OCI-LY1 (cell line): ENCODE data around the gene CACNB2.

Experiments
- EZH2 ChIP-seq: fragments of 200-600 bp; sonication (generic), shearing (Covaris generic); IDR thresholded peaks from 2 replicates; pipeline ENCODE4 v1.8.0; 2017; ENCODE audit warnings: borderline replicate concordance, mixed run types, mild to moderate bottlenecking, antibody characterized with exemption, low read length, moderate library complexity, mixed read lengths
- TF ChIP-seq, protein P1 (sequence below): fragments of 200-600 bp; sonication (generic), shearing (Covaris generic); IDR thresholded peaks from 2 replicates; pipeline ENCODE4 v1.5.1; 2017; ENCODE audit warnings: mild to moderate bottlenecking, antibody characterized with exemption, low read length, moderate library complexity, mixed read lengths

DNA sequence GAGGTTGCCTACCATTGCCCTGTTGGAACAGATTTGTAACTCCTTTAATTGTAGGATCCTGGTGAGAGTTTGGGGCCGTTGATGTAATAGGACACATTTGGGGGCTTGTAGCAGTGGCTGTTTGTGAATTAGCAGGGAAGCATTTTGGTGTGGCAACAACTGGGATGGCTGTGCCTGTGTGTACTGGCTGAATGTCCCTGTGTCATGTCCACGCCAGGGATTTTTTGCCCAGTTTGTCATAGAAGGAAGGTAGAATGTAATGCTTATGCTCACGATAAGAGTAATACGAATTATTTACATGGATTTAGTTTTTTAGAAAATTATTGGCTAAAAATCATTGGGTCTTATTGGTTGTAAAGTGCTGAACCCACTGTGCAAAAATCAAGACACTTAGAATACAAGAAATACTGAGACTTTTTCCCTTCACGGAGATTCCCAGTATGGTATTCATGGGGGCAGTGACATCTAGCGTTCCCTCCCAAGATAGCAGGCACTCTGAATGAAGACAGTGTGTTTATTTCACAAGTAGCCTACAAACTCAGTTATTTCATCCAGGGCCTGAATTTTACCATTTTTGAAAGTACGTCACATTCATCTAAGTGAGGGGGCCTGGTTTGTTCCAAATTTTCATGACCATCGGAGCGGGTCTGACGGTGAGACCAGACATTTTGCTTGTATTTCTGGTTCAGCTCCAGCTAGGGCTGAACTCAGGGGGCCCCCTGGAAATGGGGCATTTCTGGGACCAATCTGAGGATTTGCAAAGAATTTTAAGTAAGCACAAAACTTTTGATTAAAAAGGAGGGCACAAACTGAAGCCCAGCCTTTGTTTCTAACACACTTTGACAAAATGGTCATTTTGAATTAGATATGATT is 74.7 kb downstream of the CACNB2 start:
- no peak for TF ChIP-seq EZH2
- TF ChIP-seq, protein P1, sequence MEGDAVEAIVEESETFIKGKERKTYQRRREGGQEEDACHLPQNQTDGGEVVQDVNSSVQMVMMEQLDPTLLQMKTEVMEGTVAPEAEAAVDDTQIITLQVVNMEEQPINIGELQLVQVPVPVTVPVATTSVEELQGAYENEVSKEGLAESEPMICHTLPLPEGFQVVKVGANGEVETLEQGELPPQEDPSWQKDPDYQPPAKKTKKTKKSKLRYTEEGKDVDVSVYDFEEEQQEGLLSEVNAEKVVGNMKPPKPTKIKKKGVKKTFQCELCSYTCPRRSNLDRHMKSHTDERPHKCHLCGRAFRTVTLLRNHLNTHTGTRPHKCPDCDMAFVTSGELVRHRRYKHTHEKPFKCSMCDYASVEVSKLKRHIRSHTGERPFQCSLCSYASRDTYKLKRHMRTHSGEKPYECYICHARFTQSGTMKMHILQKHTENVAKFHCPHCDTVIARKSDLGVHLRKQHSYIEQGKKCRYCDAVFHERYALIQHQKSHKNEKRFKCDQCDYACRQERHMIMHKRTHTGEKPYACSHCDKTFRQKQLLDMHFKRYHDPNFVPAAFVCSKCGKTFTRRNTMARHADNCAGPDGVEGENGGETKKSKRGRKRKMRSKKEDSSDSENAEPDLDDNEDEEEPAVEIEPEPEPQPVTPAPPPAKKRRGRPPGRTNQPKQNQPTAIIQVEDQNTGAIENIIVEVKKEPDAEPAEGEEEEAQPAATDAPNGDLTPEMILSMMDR = peak; percentile 78
